Chondrocyte (in vitro differentiated cells): ENCODE data around the gene LAGE3. TPM values are rescaled to one million over a fixed set of nuclear protein-coding genes. Genes with fewer than 3 reads are reported as not detected.

ENCODE experiments used
- DNase-seq: peaks from one replicate; pipeline ENCODE4 v3.0.0; 2021; ENCODE audit warnings: mixed read lengths, low spot score
- H3K27ac Mint-ChIP-seq: one replicate; pipeline ENCODE4 v1.8.0; 2021; ENCODE audit warnings: mild to moderate bottlenecking, moderate library complexity, mixed read lengths; ENCODE audit not compliant: unreplicated experiment
- H3K27me3 Mint-ChIP-seq: 2 replicates; pipeline ENCODE4 v1.8.0; 2021; ENCODE audit warnings: low read depth, mixed read lengths
- H3K36me3 Mint-ChIP-seq: 2 replicates; pipeline ENCODE4 v1.8.0; 2021; ENCODE audit warnings: low read depth, mixed read lengths
- H3K4me1 Mint-ChIP-seq: 2 replicates; pipeline ENCODE4 v1.8.0; 2021; ENCODE audit warnings: low read depth, mild to moderate bottlenecking, mixed read lengths
- H3K4me3 Mint-ChIP-seq: one replicate; pipeline ENCODE4 v1.8.0; 2021; ENCODE audit warnings: mild to moderate bottlenecking, moderate library complexity, mixed read lengths; ENCODE audit not compliant: unreplicated experiment
- H3K9me3 Mint-ChIP-seq: 2 replicates; pipeline ENCODE4 v1.8.0; 2021; ENCODE audit warnings: low read depth, mixed read lengths
- CTCF ChIP-seq: fragments of 200-600 bp; sonication (generic); IDR thresholded peaks from 2 replicates; pipeline ENCODE4 v1.5.0; 2021; ENCODE audit warnings: antibody characterized with exemption, mild to moderate bottlenecking, moderate library complexity
- total RNA-seq: library from RNA; stranded (reverse); gene quantifications from 3 replicates; pipeline ENCODE4 v1.2.1, GENCODE V29; 2021

The LAGE3 gene
- total RNA-seq, 1 donor from 2014 or later = 17.7 TPM

- H3K36me3 Mint-ChIP-seq = peaks cover 8% of the 10 kb centered on the region
- H3K4me3 Mint-ChIP-seq = no peak overlapping the region
- no peak for TF ChIP-seq CTCF
- DNase-seq = no peak
- peaks cover 11% of the 10 kb centered on the region for H3K4me1 Mint-ChIP-seq
- H3K9me3 Mint-ChIP-seq = peaks cover 16% of the 10 kb centered on the region
- no peaks in the 10 kb centered on the region for H3K27me3 Mint-ChIP-seq
- H3K27ac Mint-ChIP-seq = no peak overlapping the region
These were observed 33.9 kb upstream of the LAGE3 start for GRCh38 chrX:154512879-154513553.

GRCh38 chrX:154511761-154512160 lies 32.7 kb upstream of the LAGE3 start:
- Mint-ChIP-seq H3K36me3 (peaks cover 9% of the 10 kb centered on the region), H3K4me3 (no peak overlapping the region), H3K27ac (no peak overlapping the region), H3K27me3 (no peaks in the 10 kb centered on the region), H3K9me3 (peaks cover 16% of the 10 kb centered on the region), H3K4me1 (peaks cover 11% of the 10 kb centered on the region)
- TF ChIP-seq CTCF = no peak
- no peak for DNase-seq

GRCh38 chrX:154509455-154509854 lies 30.4 kb upstream of the LAGE3 start:
- DNase-seq = no peak
- Mint-ChIP-seq H3K27ac (no peak overlapping the region), H3K9me3 (peaks cover 19% of the 10 kb centered on the region), H3K4me1 (peaks cover 8% of the 10 kb centered on the region), H3K4me3 (no peak overlapping the region), H3K27me3 (no peaks in the 10 kb centered on the region), H3K36me3 (peaks cover 12% of the 10 kb centered on the region)
- no peak for TF ChIP-seq CTCF

- no peak overlapping the region for H3K4me3 Mint-ChIP-seq
- H3K4me1 Mint-ChIP-seq = peaks cover 8% of the 10 kb centered on the region
- peaks cover 12% of the 10 kb centered on the region for H3K36me3 Mint-ChIP-seq
- TF ChIP-seq CTCF = no peak
- no peak overlapping the region for H3K27ac Mint-ChIP-seq
- no peaks in the 10 kb centered on the region for H3K27me3 Mint-ChIP-seq
- H3K9me3 Mint-ChIP-seq = peaks cover 19% of the 10 kb centered on the region
- no peak for DNase-seq
These were observed 29.3 kb upstream of the LAGE3 start for GRCh38 chrX:154508384-154508745.

GRCh38 chrX:154507673-154508383 lies 28.7 kb upstream of the LAGE3 start:
- Mint-ChIP-seq H3K27me3 (no peaks in the 10 kb centered on the region), H3K4me3 (no peak overlapping the region), H3K36me3 (peaks cover 12% of the 10 kb centered on the region), H3K4me1 (peaks cover 8% of the 10 kb centered on the region), H3K9me3 (peaks cover 19% of the 10 kb centered on the region), H3K27ac (no peak overlapping the region)
- TF ChIP-seq CTCF = no peak
- no peak for DNase-seq
